Inferior parietal cortex (tissue), 1 donor: ENCODE results near the gene MYL3.

ENCODE experiments used
- DNase-seq: peaks from one replicate; pipeline ENCODE4 v3.0.0-alpha.2; 2016; ENCODE audit errors: extremely low spot score

MYL3 gene

GRCh38 chr3:46899151-46900006 is 36.1 kb upstream of the MYL3 start:
- no peak for DNase-seq

GRCh38 chr3:46898321-46899150 is 35.3 kb upstream of the MYL3 start:
- DNase-seq, result no peak

DNA sequence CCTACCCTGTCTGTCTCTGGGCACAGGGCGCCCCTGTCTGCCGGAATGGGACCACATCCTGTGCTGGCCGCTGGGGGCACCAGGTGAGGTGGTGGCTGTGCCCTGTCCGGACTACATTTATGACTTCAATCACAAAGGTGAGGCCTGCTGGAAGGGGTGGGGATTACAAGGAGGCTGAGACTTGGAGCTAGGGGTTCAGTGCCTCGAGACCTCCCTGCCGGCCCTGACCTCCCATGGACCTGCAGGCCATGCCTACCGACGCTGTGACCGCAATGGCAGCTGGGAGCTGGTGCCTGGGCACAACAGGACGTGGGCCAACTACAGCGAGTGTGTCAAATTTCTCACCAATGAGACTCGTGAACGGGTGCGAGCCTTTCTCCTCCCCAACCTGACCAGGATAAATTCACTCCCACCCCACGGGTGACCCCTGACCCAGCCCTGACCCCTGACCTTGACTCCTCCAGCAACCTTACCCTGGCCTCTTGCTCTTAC is 34.6 kb upstream of the MYL3 start:
- no peak for DNase-seq

DNA sequence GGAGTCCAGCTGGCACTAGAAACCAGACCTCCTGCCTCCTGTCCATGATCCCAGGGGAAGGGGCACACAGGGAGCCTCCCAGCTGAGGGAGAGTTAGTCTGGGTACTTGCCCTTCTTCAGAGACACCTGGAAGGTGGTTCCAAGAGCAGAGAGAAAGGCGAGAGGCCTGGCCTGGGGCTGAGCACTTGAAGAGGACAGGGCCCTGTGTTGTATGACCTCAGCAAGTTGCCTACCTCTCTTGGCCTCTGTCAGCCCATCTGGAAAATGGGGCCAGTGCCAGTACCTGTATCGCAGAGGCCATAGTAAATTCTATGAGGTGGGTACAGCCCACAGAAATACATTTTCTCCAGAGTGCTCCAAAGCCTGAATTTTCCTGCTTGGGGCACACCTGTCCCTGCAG is 33.8 kb upstream of the MYL3 start:
- no peak for DNase-seq

DNA sequence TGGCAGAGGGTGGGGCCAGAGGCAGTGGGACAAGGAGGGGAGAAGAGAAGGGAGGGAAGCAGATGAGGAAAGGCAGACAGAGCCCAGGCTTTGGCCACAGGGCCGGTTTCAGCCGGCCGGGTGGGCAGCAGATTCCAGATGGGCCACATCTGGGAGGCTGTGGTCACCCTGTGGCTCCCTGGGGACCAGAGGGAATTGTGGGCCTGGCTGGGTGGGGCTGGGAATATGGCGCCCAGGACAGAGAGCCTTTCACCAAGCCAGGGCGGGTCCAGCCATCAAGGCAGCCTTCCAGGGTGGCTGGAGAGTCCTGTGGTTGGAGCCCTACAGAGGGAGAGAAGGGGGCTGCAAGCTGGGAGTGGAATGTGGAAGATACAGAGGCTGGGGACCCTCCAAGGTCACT is 33.1 kb upstream of the MYL3 start:
- DNase-seq, result no peak

- DNase-seq, result no peak
Observed at GRCh38 chr3:46895761-46896160, 32.5 kb upstream of the MYL3 start.

GRCh38 chr3:46895204-46895660 is 32.0 kb upstream of the MYL3 start:
- DNase-seq, result peak; percentile 42

- DNase-seq, result no peak
Observed at GRCh38 chr3:46894256-46894655, 31.0 kb upstream of the MYL3 start.

DNA sequence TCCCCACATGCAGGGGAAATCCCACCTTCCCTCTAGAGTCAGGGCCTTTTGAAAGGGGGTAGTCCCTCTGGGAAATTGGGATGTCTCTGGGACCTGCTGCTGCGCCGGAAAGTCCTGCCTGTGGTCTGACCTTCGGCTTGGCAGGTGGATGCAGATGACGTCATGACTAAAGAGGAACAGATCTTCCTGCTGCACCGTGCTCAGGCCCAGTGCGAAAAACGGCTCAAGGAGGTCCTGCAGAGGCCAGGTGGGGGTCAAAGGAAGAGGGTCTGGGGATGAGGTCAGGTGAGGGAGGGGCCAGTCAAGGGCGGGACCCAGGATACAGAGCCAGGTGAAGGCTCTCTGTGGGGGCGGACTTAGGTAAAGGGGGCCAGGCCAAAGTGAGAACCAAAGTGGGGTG is 30.5 kb upstream of the MYL3 start:
- DNase-seq, result no peak

DNA sequence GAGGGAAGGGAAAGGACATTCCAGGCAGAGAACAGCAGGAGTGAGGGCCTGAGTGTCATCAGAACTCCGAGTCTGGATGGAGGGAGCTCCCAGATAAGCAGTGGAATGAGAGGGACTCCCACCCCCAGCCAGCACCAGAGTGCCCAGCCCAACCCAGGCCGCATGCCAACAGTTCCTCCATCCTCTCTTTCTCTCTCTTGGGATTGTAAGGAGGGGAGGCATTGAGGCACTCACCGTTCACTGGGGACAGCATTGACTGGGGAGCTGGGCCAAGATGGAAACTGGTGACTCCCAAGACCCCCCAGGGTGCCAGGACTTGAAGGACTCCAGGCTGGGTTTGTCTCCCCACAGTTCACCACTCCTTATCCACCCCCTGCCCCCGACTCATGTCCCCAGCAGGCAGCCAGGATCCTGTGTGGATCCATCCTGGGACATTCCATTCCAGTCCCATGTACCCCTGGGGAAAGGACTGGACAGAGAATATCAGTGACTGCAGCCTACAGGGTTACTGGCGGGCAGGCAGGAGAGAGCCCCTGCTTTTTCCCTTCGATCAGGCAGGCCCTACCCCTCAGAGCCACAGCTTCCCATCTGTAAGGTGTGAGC is 30.0 kb upstream of the MYL3 start:
- DNase-seq, result no peak

DNA sequence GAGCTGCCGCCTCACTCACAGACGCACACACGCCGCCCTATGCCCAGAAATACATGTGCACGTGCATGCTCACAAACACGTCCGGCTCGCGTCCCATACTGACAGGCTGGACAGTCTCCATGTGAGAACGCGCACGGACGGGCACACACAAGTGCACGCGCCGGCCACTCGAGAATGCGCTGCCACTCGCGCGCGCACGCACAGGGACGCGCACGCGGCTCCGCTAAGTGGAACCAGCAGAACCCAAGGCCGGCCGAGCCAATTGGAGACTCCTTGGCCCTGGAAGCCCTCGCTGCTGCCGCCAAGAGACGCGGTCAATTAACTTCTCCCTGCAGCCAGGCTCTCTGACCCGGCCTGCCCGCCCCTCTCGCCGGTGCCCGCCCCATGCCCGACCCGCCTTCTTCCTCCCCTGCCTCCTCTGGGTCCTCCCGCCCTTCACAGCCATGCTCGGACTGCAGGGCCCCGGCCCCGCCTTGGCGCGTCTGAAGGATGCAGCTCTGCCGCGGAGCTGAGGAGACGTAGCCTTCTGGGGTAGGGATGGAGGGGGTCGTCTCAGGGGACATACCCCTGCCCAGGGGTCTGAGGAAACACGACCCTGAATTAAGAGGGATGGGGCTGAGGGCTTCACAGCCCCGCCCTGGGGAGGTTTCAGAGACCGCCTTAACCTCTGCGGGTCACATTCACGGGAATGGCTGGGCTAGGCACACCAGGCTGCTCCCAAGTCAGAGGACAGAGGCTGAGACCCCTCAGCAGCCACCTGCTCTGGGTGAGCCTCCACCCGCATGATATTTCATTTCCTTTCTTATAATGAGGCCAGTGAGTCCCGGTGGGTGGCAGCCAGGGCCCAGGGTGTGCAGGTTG is 29.3 kb upstream of the MYL3 start:
- DNase-seq, result peak; percentile 45

GRCh38 chr3:46891132-46891531 is 27.9 kb upstream of the MYL3 start:
- DNase-seq, result no peak

DNA sequence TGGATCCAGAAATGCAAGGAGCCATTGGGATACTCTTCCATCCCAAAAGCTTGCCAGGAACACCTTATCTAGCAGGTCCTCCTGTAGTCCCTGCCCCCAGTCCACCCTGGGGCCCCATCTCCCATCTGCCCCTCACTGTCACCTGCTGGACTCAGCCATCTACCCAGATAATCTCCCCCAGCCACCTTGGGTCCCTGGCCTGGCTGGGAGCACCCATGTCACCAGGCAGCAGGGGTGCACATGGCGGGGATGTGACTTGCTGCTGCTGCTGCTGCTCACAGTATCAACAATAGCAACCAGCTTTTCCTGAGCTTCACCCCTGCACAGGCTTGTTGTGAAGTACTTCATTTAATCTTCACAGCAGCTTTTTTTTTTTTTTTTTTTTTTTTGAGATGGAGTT is 26.9 kb upstream of the MYL3 start:
- no peak for DNase-seq

- DNase-seq, result no peak
Observed at GRCh38 chr3:46889381-46890110, 26.3 kb upstream of the MYL3 start.

DNA sequence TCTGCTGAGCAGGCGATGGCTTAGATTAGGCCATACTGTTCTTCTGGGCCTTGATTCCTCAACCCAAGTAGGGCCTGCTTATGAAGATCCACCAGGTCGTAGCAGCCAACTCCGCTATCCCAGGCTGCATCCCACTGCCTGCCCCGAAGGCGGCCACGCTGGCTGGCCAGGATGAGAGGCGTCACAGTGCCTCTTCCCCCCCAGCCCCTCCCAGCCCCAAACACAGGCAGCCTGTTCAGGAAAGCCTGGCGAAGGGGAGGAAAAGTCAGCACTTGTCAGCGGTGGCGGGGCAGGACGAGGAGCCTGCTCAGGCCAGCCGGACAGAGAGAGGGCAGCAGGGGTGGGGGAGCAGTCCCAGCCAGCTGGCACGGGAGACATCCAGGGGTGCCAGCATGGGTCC is 25.5 kb upstream of the MYL3 start:
- no peak for DNase-seq

GRCh38 chr3:46887980-46888494 is 24.8 kb upstream of the MYL3 start:
- no peak for DNase-seq

- DNase-seq, result no peak
Observed at GRCh38 chr3:46885612-46886011, 22.4 kb upstream of the MYL3 start.

DNA sequence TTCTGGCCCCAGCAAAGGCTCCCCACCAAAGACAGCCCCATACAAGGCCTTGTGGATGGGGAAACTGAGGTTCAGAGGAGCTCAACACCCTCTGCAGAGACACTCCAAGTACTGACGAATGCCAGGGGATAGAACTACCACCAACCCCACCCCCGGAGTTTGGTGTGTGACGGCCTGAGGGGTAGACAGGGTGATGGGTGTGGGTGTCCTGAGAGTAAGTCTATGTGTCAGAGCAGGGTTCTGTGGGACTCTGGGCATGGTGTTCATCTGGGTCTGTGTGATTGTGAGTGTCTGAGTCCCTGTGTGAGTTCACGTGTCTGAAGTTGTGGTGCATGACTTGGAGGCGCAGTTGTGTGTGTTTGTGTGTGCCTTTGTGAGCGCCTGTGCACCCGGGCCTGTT is 21.7 kb upstream of the MYL3 start:
- no peak for DNase-seq

DNA sequence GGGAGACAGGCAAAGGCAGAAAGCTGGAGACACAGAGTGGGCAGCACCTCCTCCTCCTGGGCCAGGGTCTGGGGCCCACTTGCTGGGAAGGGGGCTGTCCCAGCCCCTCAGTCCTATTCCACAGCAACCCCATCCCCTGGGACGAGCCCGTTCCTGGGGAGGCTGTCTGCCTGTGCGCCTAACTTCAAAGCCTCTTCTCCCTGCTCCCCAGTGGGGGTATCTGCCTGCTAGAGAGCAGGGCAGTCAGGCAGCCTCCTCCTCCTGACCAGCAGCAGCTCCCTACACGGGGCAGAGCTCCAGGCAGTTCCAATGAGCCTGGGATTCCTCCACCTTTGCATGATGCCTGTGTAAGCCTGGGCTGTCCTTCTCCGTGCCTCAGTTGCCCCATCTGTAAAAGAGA is 21.2 kb upstream of the MYL3 start:
- DNase-seq, result no peak

- DNase-seq, result no peak
Observed at GRCh38 chr3:46883830-46884185, 20.6 kb upstream of the MYL3 start.
